Colonic mucosa (tissue), 4 donors: ENCODE data around the gene XPO1. TPM values are rescaled to one million over a fixed set of nuclear protein-coding genes. Genes with fewer than 3 reads are reported as not detected.

Experiments used
- DNase-seq: peaks from one replicate; pipeline ENCODE4 v3.0.0-alpha.2; 2020
- H3K27ac ChIP-seq: fragments of 200-600 bp; one replicate; pipeline ENCODE4 v1.8.0; 2021
- H3K27me3 ChIP-seq: fragments of 200-600 bp; one replicate; pipeline ENCODE4 v1.8.0; 2021
- H3K36me3 ChIP-seq: fragments of 200-600 bp; one replicate; pipeline ENCODE4 v1.8.0; 2021
- H3K4me1 ChIP-seq: fragments of 200-600 bp; one replicate; pipeline ENCODE4 v1.8.0; 2021; ENCODE audit warnings: mild to moderate bottlenecking
- H3K4me3 ChIP-seq: fragments of 200-600 bp; one replicate; pipeline ENCODE4 v1.8.0; 2021
- H3K9ac ChIP-seq, 2 donors: one replicate each; pipeline ENCODE4 v1.7.0; 2013; ENCODE audit warnings: control low read depth in 2 of 2, low read depth in 2 of 2, low read length in 2 of 2
- H3K9me3 ChIP-seq: fragments of 200-600 bp; one replicate; pipeline ENCODE4 v1.8.0; 2021
- intact Hi-C: fragments of 100-400 bp; cut with DNase I; formaldehyde crosslinking; loops from one replicate; pipeline ENCODE4 v1.14.1; 2022
- total RNA-seq, 2 donors: library from RNA; stranded (reverse); fragmentation: NEBNext Ultra II Directional in 1 of 2; extraction: Animal tissue kit (Norgen Biotek cat#: 25700) in 1 of 2; gene quantifications; one replicate each; pipeline ENCODE4 v1.2.1, GENCODE V29; 2021
- TF ChIP-seq, protein P1 (sequence below): fragments of 200-600 bp; IDR thresholded peaks from one replicate; pipeline ENCODE4 v1.8.0; 2022; ENCODE audit warnings: antibody characterized with exemption, mild to moderate bottlenecking
- donor health status: healthy.
- donor health status: DM: no; HTN: no; CAD: no.
- donor health status: DM: no; HTN: no; CAD: no.

Gene XPO1
- total RNA-seq, 2 donors from 2014 or later = 84.4 to 152 TPM

GRCh38 chr2:61575447-61575859 is 37.3 kb upstream of the XPO1 start:
- no peak for DNase-seq
- no peaks in the 10 kb centered on the region for H3K27me3 ChIP-seq
- no peaks in the 10 kb centered on the region for H3K9me3 ChIP-seq
- no peak overlapping the region for H3K9ac ChIP-seq
- TF ChIP-seq, protein P1, sequence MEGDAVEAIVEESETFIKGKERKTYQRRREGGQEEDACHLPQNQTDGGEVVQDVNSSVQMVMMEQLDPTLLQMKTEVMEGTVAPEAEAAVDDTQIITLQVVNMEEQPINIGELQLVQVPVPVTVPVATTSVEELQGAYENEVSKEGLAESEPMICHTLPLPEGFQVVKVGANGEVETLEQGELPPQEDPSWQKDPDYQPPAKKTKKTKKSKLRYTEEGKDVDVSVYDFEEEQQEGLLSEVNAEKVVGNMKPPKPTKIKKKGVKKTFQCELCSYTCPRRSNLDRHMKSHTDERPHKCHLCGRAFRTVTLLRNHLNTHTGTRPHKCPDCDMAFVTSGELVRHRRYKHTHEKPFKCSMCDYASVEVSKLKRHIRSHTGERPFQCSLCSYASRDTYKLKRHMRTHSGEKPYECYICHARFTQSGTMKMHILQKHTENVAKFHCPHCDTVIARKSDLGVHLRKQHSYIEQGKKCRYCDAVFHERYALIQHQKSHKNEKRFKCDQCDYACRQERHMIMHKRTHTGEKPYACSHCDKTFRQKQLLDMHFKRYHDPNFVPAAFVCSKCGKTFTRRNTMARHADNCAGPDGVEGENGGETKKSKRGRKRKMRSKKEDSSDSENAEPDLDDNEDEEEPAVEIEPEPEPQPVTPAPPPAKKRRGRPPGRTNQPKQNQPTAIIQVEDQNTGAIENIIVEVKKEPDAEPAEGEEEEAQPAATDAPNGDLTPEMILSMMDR = no peak
- intact Hi-C loops = no loop called here
- no peaks in the 10 kb centered on the region for H3K4me1 ChIP-seq
- no peak overlapping the region for H3K4me3 ChIP-seq
- H3K27ac ChIP-seq = no peak overlapping the region
- H3K36me3 ChIP-seq = no peaks in the 10 kb centered on the region

DNA sequence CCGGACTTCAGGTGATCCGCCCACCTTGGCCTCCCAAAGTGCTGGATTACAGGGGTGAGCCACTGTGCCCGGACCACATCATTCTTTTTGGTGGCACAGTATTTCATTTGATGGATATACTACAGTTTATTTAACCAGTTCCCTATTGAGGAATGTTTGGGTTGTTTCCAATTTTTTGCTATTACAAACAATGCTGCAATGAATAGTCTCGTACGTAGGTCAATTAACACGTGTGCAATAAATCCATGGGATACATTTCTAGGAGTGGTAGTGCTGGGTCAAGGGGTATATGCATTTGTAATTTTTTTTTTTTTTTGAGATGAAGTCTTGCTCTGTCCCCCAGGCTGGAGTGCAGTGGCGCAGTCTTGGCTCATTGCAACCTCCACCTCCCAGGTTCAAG is 28.4 kb upstream of the XPO1 start:
- Histone ChIP-seq H3K36me3 (no peaks in the 10 kb centered on the region), H3K27ac (no peak overlapping the region), H3K9me3 (no peaks in the 10 kb centered on the region), H3K9ac (no peak overlapping the region), H3K27me3 (no peaks in the 10 kb centered on the region), H3K4me1 (no peaks in the 10 kb centered on the region), H3K4me3 (no peak overlapping the region)
- intact Hi-C loops = no loop called here
- DNase-seq = no peak
- TF ChIP-seq, protein P1 = no peak

DNA sequence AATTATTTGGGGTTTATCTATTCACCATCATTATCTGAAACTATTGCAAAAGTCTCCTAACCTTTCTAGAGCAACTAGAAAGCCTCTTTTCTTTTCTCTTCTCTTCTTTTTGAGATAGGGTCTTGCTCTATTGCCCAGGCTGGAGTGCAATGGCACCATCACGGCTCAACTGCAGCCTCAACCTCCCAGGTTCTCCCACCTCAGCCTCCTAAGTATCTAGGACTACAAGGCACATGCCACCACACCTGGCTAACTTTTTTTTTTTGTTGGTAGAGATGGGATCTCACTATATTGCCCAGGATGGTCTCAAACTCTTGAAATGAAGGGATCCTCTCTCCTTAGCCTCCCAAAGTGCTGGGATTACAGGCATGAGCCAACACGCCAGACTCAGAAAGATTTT is 24.5 kb upstream of the XPO1 start:
- intact Hi-C loops = no loop called here
- no peaks in the 10 kb centered on the region for H3K4me1 ChIP-seq

GRCh38 chr2:61558160-61558559 is 20.0 kb upstream of the XPO1 start:
- TF ChIP-seq, protein P1 = no peak
- Histone ChIP-seq H3K9me3 (no peaks in the 10 kb centered on the region), H3K4me1 (no peaks in the 10 kb centered on the region), H3K4me3 (no peak overlapping the region), H3K27ac (no peak overlapping the region), H3K27me3 (no peaks in the 10 kb centered on the region), H3K36me3 (no peaks in the 10 kb centered on the region), H3K9ac (no peak overlapping the region)
- DNase-seq = no peak
- intact Hi-C loops = no loop called here

More for the DNA sequence above, 24.5 kb upstream of the XPO1 start:
- H3K9ac ChIP-seq = no peak overlapping the region
- no peaks in the 10 kb centered on the region for H3K9me3 ChIP-seq
- no peaks in the 10 kb centered on the region for H3K36me3 ChIP-seq
- no peak for DNase-seq
- no peaks in the 10 kb centered on the region for H3K27me3 ChIP-seq
- TF ChIP-seq, protein P1 = no peak
- no peak overlapping the region for H3K27ac ChIP-seq
- no peak overlapping the region for H3K4me3 ChIP-seq

DNA sequence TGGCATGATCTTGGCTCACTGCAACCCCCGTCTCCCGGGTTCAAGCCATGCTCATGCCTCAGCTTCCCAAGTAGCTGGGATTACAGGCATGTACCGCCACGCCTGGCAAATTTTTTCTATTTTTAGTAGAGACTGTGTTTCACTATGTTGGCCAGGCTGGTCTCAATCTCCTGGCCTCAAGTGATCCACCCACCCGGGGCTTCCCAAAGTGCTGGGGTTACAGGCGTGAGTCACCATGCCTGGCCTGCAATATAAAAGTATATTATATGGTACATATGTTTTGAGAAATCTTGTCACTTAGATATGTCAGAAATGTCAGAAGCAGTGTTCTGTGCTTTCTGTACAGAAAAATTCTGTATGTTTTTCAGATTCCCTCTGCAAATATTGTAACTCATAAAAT is 19.2 kb upstream of the XPO1 start:
- Histone ChIP-seq H3K9me3 (no peaks in the 10 kb centered on the region), H3K4me1 (no peaks in the 10 kb centered on the region), H3K27me3 (no peaks in the 10 kb centered on the region), H3K4me3 (no peak overlapping the region), H3K27ac (no peak overlapping the region), H3K9ac (no peak overlapping the region), H3K36me3 (no peaks in the 10 kb centered on the region)
- TF ChIP-seq, protein P1 = no peak
- intact Hi-C loops = no loop called here
- DNase-seq = no peak

DNA sequence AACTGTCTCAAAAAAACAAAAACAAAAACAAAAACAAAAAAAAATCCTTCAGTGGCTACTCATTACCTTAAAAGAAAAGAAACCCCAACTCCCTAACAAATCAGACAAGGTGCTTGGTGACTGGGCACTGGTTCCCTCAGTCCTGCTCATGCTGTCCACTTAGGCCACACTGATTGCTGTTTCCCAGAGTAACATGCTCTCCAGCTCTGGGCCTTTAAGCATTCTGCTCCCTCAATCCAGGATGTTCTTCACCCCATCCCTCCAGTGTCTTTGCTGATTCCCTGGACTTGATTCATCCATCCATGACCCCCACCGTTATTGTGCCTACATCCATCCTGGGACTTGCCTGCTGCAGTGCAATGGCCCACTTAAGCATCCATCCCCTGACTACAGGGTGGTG is 16.4 kb upstream of the XPO1 start:
- intact Hi-C loops = no loop called here
- Histone ChIP-seq H3K9ac (no peak overlapping the region), H3K36me3 (no peaks in the 10 kb centered on the region), H3K4me3 (no peak overlapping the region), H3K27me3 (no peaks in the 10 kb centered on the region), H3K27ac (no peak overlapping the region), H3K4me1 (no peaks in the 10 kb centered on the region), H3K9me3 (no peaks in the 10 kb centered on the region)
- TF ChIP-seq, protein P1 = no peak
- DNase-seq = no peak
